GM21367 (cell line): Measurements from ENCODE around the gene EDA.

ENCODE experiments used
- ATAC-seq: cut with Tn5 transposase; IDR thresholded peaks from one replicate; pipeline ENCODE4 v1.9.1; 2021; ENCODE audit not compliant: unreplicated experiment

Gene EDA

GRCh38 chrX:70022616-70023015 is 406.7 kb downstream of the EDA start:
- ATAC-seq, result no peak

GRCh38 chrX:70025464-70025863 is 409.6 kb downstream of the EDA start:
- no peak for ATAC-seq

- no peak for ATAC-seq
Measured at GRCh38 chrX:70026112-70026850, 410.4 kb downstream of the EDA start.

- ATAC-seq, result no peak
Measured at GRCh38 chrX:70026851-70027200, 410.9 kb downstream of the EDA start.

- no peak for ATAC-seq
Measured at GRCh38 chrX:70029863-70030262, 413.9 kb downstream of the EDA start.

GRCh38 chrX:70030301-70030767 is 414.4 kb downstream of the EDA start:
- ATAC-seq, result no peak

- ATAC-seq, result no peak
Measured at GRCh38 chrX:70032792-70033191, 416.9 kb downstream of the EDA start.

GRCh38 chrX:70033348-70034051 is 417.6 kb downstream of the EDA start:
- ATAC-seq, result no peak

- ATAC-seq, result no peak
Measured at GRCh38 chrX:70034646-70035045, 418.7 kb downstream of the EDA start.

- no peak for ATAC-seq
Measured at GRCh38 chrX:70038515-70038914, 422.6 kb downstream of the EDA start.

GRCh38 chrX:70038951-70039350 is 423.0 kb downstream of the EDA start:
- no peak for ATAC-seq

- no peak for ATAC-seq
Measured at GRCh38 chrX:70039758-70040157, 423.8 kb downstream of the EDA start.

GRCh38 chrX:70041993-70042392 is 426.1 kb downstream of the EDA start:
- ATAC-seq, result no peak

GRCh38 chrX:70042399-70043371 is 426.8 kb downstream of the EDA start:
- no peak for ATAC-seq

GRCh38 chrX:70043685-70044084 is 427.8 kb downstream of the EDA start:
- ATAC-seq, result no peak

- no peak for ATAC-seq
Measured at GRCh38 chrX:70044541-70045245, 428.8 kb downstream of the EDA start.

GRCh38 chrX:70046978-70047377 is 431.1 kb downstream of the EDA start:
- ATAC-seq, result no peak

GRCh38 chrX:70049406-70049805 is 433.5 kb downstream of the EDA start:
- no peak for ATAC-seq

- ATAC-seq, result no peak
Measured at GRCh38 chrX:70049925-70050324, 434.0 kb downstream of the EDA start, which contains the start of gene AWAT2. AWAT2 (minus strand) TSS chrX:70049938; CDS start chrX:70049932, 6 bp downstream.

- ATAC-seq, result no peak
Measured at GRCh38 chrX:70052895-70053615, 437.1 kb downstream of the EDA start.
